ENCODE results near the gene DDX39B.
"Not testable (repeated sequence)": the region's sequence is repeated elsewhere in the genome, so short reads cannot be mapped to it uniquely, and the experiment has no call there.

The DDX39B gene

GRCh38 chr6:31575952-31576685 lies 34.3 kb upstream of the DDX39B start:
- DNase-seq (ENCODE audit: low read depth in 2 of 2): no peak

GRCh38 chr6:31575335-31575901 lies 33.6 kb upstream of the DDX39B start, which contains the start of gene TNF:
TNF (plus strand) TSS chr6:31575565; CDS start chr6:31575742, 177 bp downstream.
- DNase-seq (ENCODE audit: low read depth in 2 of 2): peak; percentile 79 to 82

- peak in 1 of 2 donors; percentile 55 for DNase-seq (ENCODE audit: low read depth in 2 of 2)
Measured at GRCh38 chr6:31574106-31575061, 32.6 kb upstream of the DDX39B start.

- DNase-seq (ENCODE audit: low read depth in 2 of 2): no peak
Measured at GRCh38 chr6:31573239-31574105, 31.7 kb upstream of the DDX39B start.

- peak; percentile 78 for DNase-seq (ENCODE audit: low read depth in 2 of 2)
Measured at GRCh38 chr6:31572041-31572911, 30.5 kb upstream of the DDX39B start, which contains the start of gene LTA. LTA (plus strand) TSS chr6:31572289; CDS start chr6:31572743, 454 bp downstream.

- no peak for DNase-seq (ENCODE audit: low read depth in 2 of 2)
Measured at GRCh38 chr6:31569861-31570536, 28.2 kb upstream of the DDX39B start.

GRCh38 chr6:31568537-31568961 lies 26.7 kb upstream of the DDX39B start:
- peak in 1 of 2 donors; percentile 69 for DNase-seq (ENCODE audit: low read depth in 2 of 2)

GRCh38 chr6:31567531-31568370 lies 25.9 kb upstream of the DDX39B start:
- DNase-seq (ENCODE audit: low read depth in 2 of 2): no peak

GRCh38 chr6:31560697-31561058 lies 18.9 kb upstream of the DDX39B start:
- DNase-seq (ENCODE audit: low read depth in 2 of 2): no peak

GRCh38 chr6:31559958-31560696 lies 18.3 kb upstream of the DDX39B start:
- peak in 1 of 2 donors; percentile 38 for DNase-seq (ENCODE audit: low read depth in 2 of 2)

- no peak for DNase-seq (ENCODE audit: low read depth in 2 of 2)
Measured at GRCh38 chr6:31559606-31559957, 17.8 kb upstream of the DDX39B start.

- peak in 1 of 2 donors; percentile 61 for DNase-seq (ENCODE audit: low read depth in 2 of 2)
Measured at GRCh38 chr6:31558631-31559500, 17.1 kb upstream of the DDX39B start.

- DNase-seq (ENCODE audit: low read depth in 2 of 2): no peak
Measured at GRCh38 chr6:31558318-31558625, 16.5 kb upstream of the DDX39B start.

GRCh38 chr6:31557443-31558317 lies 15.9 kb upstream of the DDX39B start:
- no peak for DNase-seq (ENCODE audit: low read depth in 2 of 2)

GRCh38 chr6:31556307-31556706 lies 14.5 kb upstream of the DDX39B start:
- DNase-seq (ENCODE audit: low read depth in 2 of 2): no peak

GRCh38 chr6:31551371-31551770 lies 9.6 kb upstream of the DDX39B start:
- not testable (repeated sequence) for DNase-seq (ENCODE audit: low read depth in 2 of 2)
